KG1 (cell line): ENCODE measurements around the gene IQCE.
"Not testable (repeated sequence)": the region's sequence is repeated elsewhere in the genome, so short reads cannot be mapped to it uniquely, and the experiment has no call there.

ENCODE experiments used
- DNase-seq: peaks from one replicate; lab custom pipeline; 2025; lab: John Stamatoyannopoulos, UW

Gene IQCE

GRCh38 chr7:2533566-2533965 lies 25.2 kb upstream of the IQCE start:
- not testable (repeated sequence) for DNase-seq

GRCh38 chr7:2534214-2534613 lies 24.6 kb upstream of the IQCE start:
- not testable (repeated sequence) for DNase-seq

DNA sequence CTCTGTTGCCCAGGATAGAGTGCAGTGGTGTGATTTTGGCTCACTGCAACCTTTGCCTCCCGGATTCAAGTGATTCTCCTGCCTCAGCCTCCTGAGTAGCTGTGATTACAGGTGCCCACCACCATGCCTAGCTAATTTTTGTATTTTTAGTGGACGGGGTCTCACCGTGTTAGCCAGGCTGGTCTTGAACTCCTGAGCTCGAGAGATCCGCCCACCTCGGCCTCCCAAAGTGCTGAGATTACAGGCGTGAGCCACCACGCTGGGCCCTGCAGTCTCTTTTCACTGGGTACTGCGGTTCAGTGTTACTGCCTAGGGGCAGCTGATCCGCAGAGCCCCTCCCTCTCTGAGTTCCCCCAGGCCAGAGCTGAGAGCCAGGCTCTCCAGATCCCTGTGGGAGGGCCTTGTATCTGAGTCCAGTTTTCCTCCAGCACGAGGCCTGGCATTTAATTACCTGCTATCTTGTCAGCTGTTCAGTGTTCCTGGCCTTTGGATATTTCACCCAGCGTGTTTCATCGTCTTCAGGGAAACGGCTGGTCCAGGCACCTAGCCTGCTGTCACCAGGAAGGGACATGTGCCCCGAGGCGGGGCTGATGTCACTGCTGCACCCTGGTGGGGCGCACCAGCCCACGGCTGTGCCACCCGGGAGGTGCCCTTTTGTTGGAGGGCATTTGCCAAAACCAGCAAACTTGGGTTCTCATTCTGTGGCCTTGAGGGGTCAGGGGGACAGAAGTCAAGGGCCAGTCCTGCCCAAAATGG lies 22.7 kb upstream of the IQCE start:
- not testable (repeated sequence) for DNase-seq

GRCh38 chr7:2537981-2538851 lies 20.6 kb upstream of the IQCE start:
- no peak for DNase-seq

DNA sequence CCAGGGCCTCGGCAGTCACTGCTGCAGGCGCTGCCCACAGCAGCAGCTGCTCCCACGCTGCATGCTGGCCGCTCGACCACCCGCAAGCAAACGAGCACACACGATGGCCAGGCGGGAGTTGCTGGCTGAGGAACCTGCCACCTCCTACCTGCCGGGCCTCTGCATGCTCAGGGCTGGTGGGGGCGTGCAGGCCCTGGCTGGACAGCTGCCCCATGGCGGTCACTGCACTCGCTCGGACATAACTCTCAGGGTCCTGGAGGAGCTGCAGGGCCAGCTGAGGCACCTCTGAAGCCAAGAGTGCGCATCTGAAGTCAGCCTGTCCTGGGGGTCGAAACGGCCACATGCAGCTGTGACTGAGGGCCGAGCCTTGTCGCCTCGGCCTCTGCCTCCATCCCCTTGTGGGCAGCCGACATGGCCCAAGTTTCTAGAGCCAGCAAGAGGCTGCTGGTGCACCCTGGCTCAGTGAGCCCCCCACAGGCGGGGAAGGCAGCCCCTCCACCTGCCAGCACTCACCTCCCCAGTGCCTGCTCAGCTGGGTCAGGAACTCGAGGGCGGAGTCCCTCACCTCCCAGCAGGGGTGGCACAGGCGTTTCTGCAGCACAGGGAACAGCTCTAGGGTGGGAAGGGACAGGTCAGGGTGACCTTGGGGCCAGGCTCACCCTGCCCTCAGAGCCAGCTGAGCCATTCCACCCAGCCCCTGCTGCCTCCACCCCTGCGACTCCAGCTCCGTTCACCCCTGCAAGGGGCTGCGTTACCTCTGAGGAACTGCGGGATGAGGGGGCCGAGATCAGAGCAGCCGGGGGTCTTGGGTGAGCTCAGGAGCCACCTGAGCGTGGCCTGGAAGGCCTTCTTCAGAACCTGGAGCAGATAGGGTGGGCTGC lies 19.5 kb upstream of the IQCE start:
- DNase-seq, result no peak

- DNase-seq, result no peak
Observed at GRCh38 chr7:2540133-2540532, 18.6 kb upstream of the IQCE start.

DNA sequence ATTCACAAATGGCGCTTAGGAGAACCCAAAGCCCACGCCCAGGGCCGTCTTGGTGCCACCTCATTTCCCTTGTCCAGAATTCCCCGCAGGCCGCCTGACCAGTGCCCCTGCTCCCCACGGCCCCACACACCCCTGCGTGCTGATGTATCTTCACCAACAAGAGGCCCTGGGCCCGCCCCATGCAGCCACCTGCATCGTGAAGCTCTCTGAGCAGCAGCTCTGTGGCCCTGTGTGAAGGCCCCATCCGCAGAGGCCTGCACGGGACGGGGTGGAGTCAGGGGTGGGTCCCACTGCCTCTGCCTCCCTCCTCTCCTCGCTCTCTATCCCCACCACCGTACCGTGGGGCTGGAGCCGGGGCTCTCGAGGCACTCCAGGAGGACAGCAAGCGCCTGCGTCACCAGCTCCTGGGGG lies 18.1 kb upstream of the IQCE start:
- DNase-seq, result no peak

DNA sequence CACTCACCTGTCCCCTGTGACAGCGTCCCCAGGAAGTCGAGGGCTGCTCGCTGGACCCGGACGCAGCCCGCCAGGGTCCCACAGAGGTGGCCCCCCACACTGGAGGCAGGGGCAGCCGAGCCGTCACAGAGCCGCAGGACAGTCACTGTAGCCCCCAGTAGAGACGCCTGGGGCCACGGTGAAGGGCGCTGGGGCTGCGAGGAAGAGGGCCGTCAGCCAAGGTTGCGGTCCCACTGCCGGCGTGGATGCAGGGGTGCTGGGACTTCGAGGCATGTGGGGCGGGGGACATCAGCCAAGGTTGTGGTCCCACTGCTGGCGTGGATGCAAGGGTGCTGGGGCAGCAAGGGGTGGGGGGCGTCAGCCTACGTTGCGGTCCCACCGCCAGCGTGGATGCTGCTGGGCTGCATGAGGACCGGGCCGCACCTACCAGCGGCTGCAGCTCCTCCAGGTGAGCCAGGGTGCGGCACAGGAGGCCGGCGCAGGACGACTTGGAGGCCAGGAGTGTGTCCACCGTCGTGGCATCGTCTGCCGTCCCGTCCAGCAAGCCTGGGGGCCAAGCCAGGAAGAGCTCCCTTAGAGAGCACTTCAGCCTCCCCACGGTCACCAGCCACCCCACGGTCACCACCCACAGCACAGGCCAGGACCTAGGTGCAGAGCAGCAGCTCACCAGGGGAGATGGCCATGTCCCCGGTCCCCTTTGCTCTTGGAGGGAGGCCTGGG lies 17.3 kb upstream of the IQCE start:
- DNase-seq, result no peak

- DNase-seq, result no peak
Observed at GRCh38 chr7:2542011-2542915, 16.5 kb upstream of the IQCE start.

DNA sequence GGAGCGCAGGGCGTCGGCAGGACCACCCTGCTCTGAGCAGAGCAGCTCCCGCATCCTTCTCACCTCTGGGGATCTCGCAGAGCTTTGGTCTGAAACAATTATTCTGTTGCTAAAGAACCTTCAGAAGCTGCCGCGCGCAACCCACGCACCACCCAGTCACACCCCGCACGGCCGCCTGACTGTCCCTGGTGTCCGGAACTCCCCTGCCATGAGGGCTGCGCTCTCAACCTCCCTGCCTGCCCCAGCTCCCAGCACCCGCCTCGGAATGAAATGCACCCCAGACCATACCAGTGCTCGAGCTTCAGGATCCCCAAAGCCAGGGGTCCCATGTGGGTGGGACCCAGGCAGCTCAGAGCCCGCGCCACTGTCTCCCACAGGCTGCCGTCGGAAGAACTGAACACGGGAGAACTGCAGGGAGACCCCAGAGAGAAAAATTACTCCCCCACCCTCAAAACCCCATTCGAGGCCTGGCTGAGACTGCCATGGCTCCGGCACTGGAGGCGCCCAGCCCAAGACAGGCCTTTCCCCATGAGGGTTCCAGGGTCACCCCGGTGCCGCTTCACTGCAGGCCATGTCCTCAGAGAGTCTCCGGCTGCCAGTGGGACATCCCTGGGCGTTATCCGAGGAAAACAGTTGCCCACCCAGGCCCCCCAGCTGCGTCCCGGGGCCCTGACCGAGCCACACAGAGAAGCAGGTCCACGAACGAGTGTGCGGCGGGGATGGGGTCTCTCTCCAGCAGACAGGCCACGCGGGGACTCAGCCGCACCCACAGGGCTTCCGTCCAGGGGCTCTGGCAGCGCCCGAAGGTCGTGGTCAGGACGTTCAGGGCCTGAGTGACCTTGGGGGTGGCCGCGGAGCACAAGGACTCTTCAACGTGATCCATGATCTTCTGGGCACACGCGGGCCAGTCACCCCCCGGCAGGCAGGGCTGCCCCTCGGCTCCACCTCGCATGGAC lies 15.6 kb upstream of the IQCE start:
- no peak for DNase-seq

DNA sequence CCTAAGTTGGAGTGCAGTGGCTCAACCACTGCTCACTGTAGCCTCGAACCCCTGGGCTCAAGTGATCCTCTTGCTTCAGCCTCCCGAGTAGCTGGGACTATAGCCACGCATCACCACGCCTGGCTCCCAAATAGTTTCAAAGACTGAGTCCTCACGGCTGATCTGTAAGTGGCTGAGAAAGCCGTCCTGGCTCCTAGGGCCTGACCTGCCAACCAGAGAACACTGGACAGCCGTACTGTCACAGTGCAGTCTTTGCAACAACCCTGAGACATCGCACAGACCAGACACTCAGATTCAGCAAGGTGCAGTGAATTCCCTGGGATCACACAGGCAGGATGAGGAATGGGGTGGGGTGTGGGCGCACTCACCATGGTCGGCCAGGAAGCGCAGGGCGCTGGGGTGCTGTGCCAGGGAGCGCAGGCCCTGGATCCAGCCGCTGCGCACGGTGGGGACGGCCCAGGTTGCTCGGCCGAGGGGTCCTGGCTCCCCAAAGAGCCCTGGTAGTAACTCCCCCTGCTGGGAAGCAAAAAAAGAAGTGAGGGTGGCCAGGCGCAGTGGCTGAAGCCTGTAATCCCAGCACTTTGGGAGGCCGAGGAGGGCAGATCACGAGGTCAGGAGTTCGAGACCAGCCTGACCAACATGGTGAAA lies 14.1 kb upstream of the IQCE start:
- DNase-seq, result no peak

DNA sequence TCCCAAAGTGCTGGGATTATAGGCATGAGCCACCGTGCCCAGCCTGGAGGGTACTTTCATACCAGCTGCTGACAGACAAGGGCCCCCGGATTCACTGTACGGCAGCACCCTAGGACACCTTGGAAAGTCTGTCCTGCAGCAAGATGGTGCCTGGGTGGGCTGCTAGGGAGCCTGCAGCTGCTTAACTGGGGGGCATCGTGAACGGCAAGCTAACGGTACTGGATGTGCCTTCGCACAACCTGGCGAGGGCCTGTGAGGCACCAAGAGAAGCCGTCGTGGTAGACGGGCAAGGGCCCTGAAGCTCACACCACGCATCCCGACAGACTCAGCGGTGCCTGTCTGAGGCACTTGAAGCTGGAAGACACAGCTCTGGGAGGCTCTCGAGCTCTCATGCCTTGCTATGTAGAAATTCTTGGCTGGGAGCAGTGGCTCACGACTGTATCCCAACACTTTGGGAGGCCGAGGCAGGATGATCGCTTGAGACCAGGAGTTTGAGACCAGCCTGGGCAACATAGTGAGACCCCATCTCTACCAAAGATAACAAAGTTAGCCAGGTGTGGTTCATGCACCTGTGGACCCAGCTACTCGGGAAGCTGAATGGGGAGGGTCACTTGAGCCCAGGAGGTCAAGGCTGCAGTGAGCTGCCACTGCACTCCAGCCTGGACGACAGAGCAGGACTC lies 12.9 kb upstream of the IQCE start:
- no peak for DNase-seq

- no peak for DNase-seq
Observed at GRCh38 chr7:2546776-2547586, 11.8 kb upstream of the IQCE start.

GRCh38 chr7:2551418-2551817 lies 7.4 kb upstream of the IQCE start:
- no peak for DNase-seq

DNA sequence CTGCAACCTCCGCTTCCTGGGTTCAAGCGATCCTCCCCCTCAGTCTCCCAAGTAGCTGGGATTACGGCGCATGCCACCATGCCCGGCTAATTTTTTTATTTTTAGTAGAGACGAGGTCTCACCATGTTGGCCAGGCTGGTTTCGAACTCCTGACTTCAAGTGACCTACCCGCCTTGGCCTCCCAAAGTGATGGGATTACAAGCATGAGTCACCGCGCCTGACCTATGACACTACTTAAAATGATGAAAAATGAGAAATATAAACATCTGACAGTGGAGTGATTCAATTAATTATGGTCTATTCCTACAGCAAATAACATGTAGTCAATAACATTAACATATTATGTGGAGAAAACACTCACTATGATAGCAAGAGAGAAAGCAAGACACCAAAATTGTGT lies 5.7 kb upstream of the IQCE start:
- DNase-seq, result no peak

- DNase-seq, result no peak
Observed at GRCh38 chr7:2553831-2554581, 4.8 kb upstream of the IQCE start.

GRCh38 chr7:2554661-2555111 lies 4.1 kb upstream of the IQCE start:
- no peak for DNase-seq
